ENCODE measurements around the gene ADCYAP1R1. TPM values are rescaled to one million over a fixed set of nuclear protein-coding genes. Genes with fewer than 3 reads are reported as not detected.

ADCYAP1R1 gene
- total RNA-seq, 1 experiment from 2014 or later, result 8.9 TPM

DNA sequence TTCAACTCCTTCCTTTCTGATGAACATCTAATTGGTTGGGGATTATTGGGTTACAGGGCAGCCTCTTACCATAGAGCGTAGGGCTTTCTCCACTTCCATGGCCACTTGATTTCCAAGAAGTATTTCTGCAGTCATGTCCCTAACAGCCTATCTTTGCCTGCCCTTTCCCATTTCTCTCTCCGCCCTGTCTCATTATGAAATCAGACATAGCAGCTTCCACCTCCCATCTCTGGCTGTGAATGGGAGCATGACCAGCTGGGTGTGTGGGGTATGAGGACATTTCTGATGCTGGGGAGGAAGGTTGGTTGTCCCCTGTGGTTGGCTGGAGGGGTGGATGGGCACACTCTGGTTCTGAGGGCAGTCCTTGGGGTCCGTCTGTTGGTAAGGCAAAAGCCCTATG is 41.2 kb downstream of the ADCYAP1R1 start:
- H3K27me3 ChIP-seq (ENCODE audit: insufficient read depth, low read length), result no peaks in the 10 kb centered on the region
- H3K27ac Mint-ChIP-seq, result no peak overlapping the region
- H3K4me1 ChIP-seq (ENCODE audit: insufficient read depth, low read length), result no peaks in the 10 kb centered on the region
- no peak overlapping the region for H3K27ac ChIP-seq (ENCODE audit: insufficient read length, low read depth, low read length)
- no peak overlapping the region for H2AFZ ChIP-seq (ENCODE audit: low read length)
- H2BK20ac ChIP-seq (ENCODE audit: low read depth, low read length, poor library complexity, severe bottlenecking), result no peak overlapping the region
- H3K9me3 ChIP-seq (ENCODE audit: control insufficient read depth, low read depth, low read length), result no peaks in the 10 kb centered on the region
- no peak overlapping the region for H4K91ac ChIP-seq (ENCODE audit: insufficient read length, low read depth, low read length)
- H4K8ac ChIP-seq (replicated peaks; ENCODE audit: insufficient read length, low read depth, low read length), result no peak overlapping the region
- no peak overlapping the region for H3K23ac ChIP-seq (ENCODE audit: insufficient read length, low read depth, low read length)
- H3K56ac ChIP-seq (ENCODE audit: insufficient read length, low read depth, low read length), result no peak overlapping the region
- H2BK15ac ChIP-seq (ENCODE audit: low read depth, low read length), result no peak overlapping the region
- no peak overlapping the region for H2BK120ac ChIP-seq (ENCODE audit: low read depth, low read length, poor library complexity, severe bottlenecking)
- no peak overlapping the region for H2BK5ac ChIP-seq (ENCODE audit: insufficient read length, low read length)
- TF ChIP-seq, protein P1, sequence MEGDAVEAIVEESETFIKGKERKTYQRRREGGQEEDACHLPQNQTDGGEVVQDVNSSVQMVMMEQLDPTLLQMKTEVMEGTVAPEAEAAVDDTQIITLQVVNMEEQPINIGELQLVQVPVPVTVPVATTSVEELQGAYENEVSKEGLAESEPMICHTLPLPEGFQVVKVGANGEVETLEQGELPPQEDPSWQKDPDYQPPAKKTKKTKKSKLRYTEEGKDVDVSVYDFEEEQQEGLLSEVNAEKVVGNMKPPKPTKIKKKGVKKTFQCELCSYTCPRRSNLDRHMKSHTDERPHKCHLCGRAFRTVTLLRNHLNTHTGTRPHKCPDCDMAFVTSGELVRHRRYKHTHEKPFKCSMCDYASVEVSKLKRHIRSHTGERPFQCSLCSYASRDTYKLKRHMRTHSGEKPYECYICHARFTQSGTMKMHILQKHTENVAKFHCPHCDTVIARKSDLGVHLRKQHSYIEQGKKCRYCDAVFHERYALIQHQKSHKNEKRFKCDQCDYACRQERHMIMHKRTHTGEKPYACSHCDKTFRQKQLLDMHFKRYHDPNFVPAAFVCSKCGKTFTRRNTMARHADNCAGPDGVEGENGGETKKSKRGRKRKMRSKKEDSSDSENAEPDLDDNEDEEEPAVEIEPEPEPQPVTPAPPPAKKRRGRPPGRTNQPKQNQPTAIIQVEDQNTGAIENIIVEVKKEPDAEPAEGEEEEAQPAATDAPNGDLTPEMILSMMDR (conservative IDR thresholded peaks at IDR 0.05), result no peak
- H3K23me2 ChIP-seq (ENCODE audit: insufficient read length, low read depth, low read length, poor library complexity, severe bottlenecking), result no peaks in the 10 kb centered on the region
- no peak overlapping the region for H3K4me3 Mint-ChIP-seq
- H3K79me2 ChIP-seq (ENCODE audit: insufficient read depth, low read length), result no peaks in the 10 kb centered on the region
- no peak overlapping the region for H3K4ac ChIP-seq (ENCODE audit: low read depth, low read length)
- no peak overlapping the region for H3K18ac ChIP-seq (ENCODE audit: insufficient read length, low read depth, low read length)
- WGBS (ENCODE audit: extremely low coverage, insufficient read length, low lambda C conversion rate), result no CpG with 5 or more reads among the region's 3 CpGs
- H3K27me3 Mint-ChIP-seq (ENCODE audit: low read depth), result no peaks in the 10 kb centered on the region; the same call in 1 of the 2 replicates
- H3T11ph ChIP-seq (ENCODE audit: low read length), result no peak overlapping the region
- no peak overlapping the region for H4K5ac ChIP-seq (ENCODE audit: insufficient read length, low read depth, low read length)
- H2BK12ac ChIP-seq (ENCODE audit: insufficient read length, low read depth, low read length), result no peak overlapping the region
- H2AK5ac ChIP-seq (ENCODE audit: insufficient read length, low read length), result no peak overlapping the region
- no peaks in the 10 kb centered on the region for H4K20me1 ChIP-seq (ENCODE audit: control insufficient read depth, insufficient read depth, insufficient read length)
- H3K14ac ChIP-seq (ENCODE audit: insufficient read depth, low read length), result no peak overlapping the region
- DNase-seq, result no peak
- no peaks in the 10 kb centered on the region for H3K9me3 Mint-ChIP-seq
- H3K4me2 ChIP-seq (ENCODE audit: insufficient read depth, insufficient read length, low read length), result no peak overlapping the region
- H3K4me1 Mint-ChIP-seq, result peaks cover 9 to 13% of the 10 kb centered on the region in 2 experiments
- H3K79me1 ChIP-seq (ENCODE audit: insufficient read depth, low read depth, low read length, poor library complexity, severe bottlenecking), result no peaks in the 10 kb centered on the region
- no peak overlapping the region for H3K9ac ChIP-seq (ENCODE audit: extremely low read depth, insufficient read length, low read length)
- H3K36me3 Mint-ChIP-seq (ENCODE audit: insufficient read depth in 1 of 3, low read depth in 3 of 3), result peaks cover 0 to 5% (median 0%) of the 10 kb centered on the region in 3 experiments; a peak in 2 of 7 replicates
